GM21390 (cell line): Measurements from ENCODE around the gene GOLGA2.

Source experiments
- ATAC-seq: cut with Tn5 transposase; IDR thresholded peaks from one replicate; pipeline ENCODE4 v1.9.1; 2021; ENCODE audit not compliant: unreplicated experiment

GOLGA2 gene

GRCh38 chr9:128215491-128216409, 60.1 kb downstream of the GOLGA2 start:
- no peak for ATAC-seq

- no peak for ATAC-seq
Measured at GRCh38 chr9:128214571-128215490, 61.0 kb downstream of the GOLGA2 start.

- ATAC-seq, result no peak
Measured at GRCh38 chr9:128213746-128214497, 61.9 kb downstream of the GOLGA2 start.

- no peak for ATAC-seq
Measured at GRCh38 chr9:128211981-128212281, 63.9 kb downstream of the GOLGA2 start.

GRCh38 chr9:128211186-128211980, 64.4 kb downstream of the GOLGA2 start:
- ATAC-seq, result no peak

GRCh38 chr9:128208946-128209669, 66.7 kb downstream of the GOLGA2 start:
- ATAC-seq, result no peak

GRCh38 chr9:128208386-128208785, 67.4 kb downstream of the GOLGA2 start:
- no peak for ATAC-seq

GRCh38 chr9:128206916-128207910, 68.6 kb downstream of the GOLGA2 start:
- ATAC-seq, result no peak

GRCh38 chr9:128206484-128206883, 69.3 kb downstream of the GOLGA2 start:
- no peak for ATAC-seq
